Stimulated activated CD4-positive, alpha-beta T cell treated with anti-CD3 and anti-CD28 coated beads, Interleukin-2, amount 100 ng/mL, for 48 hours (primary cell): ENCODE results near the gene BIRC5.

Source experiments
- DNase-seq, 2 donors: peaks; one replicate each; pipeline ENCODE4 v3.0.0-alpha.2; 2020

BIRC5 gene

DNA sequence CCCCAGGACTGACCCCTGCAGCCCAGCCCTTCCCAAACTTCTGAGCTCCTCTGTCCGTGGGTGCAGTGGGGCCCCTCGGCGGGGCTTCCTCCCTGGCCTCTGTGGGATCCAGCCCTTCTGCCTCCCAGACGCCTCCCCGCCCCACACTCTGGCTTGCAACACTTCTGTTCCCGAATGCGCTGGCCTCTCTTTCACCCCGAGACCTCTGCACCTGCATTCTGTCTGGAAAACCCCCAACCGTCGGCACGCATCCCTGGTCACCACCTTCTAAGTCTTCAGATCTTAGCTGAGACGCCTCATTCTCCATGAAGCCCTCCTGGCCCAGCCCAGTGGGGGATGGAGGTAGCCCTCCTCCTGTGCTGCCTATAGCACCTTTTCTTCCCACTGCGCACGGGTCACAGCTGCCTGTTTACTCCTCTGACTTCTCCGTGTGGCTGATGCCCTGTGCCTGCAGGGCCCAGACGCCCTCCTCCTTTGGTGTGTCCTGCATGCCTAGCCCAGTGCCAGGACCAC lies 43.8 kb downstream of the BIRC5 start:
- DNase-seq = no peak

DNA sequence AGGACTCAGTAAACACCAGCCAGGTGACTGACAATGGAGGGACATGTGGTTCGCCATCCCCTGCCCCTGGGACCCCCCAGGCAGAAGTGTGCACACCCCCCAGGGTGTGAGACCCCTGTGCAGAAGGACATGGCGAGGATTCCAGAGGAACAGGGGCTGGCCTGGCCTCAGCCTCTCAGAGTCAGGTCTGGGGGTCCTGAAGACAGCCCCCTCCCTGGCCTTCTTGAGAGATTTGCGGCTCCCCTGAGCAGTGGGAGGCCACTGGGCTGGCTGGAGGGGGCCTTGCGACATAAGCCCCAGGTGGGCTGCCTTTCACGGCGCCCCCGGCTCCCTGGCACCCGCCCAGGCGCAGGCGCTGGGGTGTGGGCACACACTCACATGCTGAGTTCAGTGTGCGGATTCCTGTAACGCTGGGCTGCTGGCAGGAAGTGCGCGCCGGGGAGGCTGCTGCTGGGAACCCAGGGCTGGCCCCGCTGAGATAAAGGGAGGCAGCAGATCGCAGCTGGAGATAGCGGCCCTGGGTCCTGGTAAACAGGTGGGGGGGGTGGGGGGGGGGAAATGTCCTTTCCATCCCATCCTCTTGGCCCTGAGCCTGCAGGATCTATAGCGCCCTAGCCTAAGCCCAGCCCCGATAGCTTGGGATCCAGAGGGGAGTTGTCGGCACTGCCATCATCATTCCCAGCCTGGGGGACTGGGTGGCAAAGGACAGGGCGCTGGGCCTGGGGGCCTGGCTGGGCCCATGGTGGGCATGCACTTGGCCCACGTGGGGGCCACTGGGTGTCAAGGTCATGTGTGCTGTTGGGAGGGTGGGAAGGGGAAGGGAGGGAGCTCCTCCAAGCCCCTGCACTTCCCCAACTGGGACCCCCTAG lies 44.5 kb downstream of the BIRC5 start:
- DNase-seq = peak; percentile 61 to 70

DNA sequence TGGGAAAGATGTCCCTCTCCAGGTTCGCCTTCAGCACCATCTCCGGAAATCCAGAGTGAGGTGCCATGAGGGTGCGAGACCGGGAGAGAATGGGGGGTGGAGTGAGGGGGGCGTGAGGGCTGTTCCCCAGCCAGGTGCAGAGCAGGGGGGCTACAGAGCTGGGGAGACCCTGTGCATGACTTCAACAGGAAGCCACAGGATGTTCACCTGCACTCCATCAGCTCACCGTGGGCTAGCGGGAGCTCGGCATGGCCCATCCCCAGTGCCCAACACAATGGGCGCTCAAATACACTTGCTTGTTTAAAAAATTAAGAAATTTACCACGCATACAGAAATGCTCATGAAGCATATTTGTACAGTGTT lies 45.1 kb downstream of the BIRC5 start:
- DNase-seq = no peak

DNA sequence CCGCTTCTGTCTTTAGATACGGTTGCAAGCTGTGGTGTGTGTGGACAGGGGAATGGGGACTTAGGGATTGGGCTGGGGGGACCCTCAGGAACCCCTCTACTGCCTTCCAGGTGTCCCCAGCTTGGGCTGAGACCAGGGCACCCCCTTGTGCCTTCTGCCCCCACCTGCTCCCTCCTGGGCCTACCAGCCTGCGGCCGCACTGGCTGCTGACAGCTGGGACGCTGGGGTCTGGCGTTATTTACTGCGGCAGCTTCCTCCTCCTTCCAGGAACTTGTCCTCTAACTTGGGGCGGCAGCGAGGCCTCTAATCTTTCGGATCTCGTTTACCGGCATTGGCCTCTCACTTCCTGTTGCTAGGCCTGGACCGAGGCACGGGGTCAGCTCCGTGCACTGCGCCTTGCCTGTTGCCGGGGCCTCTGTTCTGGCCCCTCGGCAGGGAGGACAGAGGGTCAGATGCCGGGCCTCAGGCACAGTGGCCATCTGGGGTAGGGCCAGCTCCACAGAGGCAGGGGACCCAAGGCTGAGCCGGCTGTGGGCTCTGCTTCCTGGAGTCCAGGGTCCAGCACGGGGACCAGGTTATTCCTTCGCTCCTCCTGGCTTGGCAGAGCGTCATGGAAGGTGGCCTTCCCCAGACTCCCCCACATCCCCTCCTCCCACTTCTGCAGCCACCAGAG lies 49.1 kb downstream of the BIRC5 start:
- no peak for DNase-seq

DNA sequence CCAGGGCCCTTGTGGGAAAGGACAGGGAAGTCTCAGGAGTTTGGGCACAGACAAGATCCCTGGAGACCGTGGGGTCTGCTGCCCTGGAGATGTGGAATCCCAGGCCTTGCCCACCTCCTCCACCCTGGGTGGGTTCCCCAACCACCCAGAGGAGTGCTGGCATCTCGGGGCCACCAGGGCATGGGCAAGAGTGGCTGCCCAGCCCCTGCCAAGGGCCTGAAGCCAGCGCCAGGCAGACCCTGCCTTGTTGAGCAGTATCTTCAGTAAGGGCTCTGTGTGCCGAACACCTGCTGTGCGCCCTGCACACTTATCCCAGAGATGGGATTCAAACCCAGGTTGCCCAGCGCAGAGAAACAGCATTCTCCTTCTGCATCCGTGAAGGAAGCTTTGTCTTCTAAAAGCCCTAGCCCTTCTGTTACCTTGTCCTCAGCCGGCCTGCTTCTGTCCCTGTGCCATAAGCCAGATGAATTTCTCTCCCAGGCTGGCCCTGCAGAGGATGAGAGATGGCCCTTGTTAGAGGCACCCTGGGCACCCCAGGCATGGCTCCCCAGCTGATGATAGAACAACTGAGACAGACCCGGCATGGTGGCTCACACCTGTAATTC lies 49.8 kb downstream of the BIRC5 start:
- no peak for DNase-seq

DNA sequence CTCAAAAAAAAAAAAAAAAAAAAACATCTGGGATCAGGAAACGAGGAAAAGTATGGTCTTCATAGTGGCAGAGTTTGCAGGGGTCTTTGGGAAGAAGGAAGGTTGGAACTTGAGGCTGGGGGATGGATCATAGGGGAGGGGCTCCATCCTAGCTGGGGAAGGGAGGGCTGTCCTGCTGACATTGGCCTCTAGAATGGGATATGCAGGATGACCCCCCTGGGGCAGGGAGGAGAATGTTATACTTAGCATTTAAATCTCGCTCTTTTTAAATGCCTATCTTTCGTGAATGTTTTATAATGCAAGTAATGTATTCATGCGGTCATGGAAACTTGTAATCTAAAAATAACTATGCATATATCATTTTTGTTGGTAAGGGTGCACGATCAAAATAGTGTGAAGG lies 50.5 kb downstream of the BIRC5 start:
- no peak for DNase-seq

DNA sequence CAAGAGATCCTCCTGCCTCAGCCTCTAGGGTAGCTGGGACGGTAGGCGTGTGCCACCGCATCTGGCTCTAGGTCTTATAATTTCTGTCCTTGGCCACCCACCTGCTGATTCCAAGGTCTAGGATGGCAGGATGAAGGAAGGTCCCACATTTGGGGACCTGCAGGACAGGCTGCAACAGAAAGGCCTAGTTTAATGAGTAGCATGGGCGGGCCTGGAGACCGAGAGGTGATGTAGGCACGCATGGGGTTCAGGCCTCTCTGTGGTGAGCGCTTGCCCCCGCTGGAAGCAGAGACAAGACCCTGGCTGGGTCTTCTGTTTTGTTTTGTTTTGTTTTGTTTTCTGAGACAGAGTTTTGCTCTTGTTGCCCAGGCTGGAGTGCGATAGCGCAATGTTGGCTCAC lies 51.1 kb downstream of the BIRC5 start:
- no peak for DNase-seq

DNA sequence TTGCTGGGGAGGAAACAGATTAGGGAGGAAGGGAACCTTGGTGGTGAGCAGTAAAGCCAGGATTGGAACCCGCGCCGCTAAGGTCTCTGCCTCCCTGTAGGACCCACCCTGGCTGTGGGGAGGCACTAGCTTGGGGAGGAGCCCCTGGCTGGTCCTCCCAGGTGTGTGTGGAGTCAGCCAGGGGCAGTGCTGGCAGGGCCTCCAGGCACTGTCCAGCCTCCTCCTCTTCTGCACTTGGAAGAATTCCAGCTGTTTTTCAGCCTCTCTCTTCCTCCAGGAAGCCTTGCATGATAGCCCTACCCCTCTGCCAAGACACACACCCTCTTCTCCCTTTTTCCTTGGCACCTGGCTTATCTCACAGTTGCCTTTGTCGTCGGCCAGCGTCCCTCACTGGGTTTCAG lies 52.2 kb downstream of the BIRC5 start:
- DNase-seq = no peak

DNA sequence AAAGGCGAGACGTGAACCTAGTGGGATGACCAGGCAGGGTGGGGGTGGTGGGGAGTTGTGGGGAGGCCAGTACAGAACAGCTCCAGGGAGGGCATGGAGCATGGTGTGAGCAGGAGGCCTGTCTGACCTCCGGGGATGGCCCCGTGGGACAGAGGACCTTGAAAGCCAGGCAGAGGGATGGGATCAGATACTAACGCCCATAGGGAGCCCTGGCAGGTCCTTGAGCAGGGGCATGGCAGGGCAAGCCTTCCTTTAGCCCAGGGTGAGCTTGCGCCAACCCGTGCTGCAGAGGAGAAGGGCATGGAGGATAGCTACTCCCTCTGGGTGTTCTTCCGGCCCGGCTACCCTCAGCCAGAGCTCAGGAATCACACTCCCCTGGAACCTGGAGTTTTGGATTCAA lies 52.7 kb downstream of the BIRC5 start:
- no peak for DNase-seq

DNA sequence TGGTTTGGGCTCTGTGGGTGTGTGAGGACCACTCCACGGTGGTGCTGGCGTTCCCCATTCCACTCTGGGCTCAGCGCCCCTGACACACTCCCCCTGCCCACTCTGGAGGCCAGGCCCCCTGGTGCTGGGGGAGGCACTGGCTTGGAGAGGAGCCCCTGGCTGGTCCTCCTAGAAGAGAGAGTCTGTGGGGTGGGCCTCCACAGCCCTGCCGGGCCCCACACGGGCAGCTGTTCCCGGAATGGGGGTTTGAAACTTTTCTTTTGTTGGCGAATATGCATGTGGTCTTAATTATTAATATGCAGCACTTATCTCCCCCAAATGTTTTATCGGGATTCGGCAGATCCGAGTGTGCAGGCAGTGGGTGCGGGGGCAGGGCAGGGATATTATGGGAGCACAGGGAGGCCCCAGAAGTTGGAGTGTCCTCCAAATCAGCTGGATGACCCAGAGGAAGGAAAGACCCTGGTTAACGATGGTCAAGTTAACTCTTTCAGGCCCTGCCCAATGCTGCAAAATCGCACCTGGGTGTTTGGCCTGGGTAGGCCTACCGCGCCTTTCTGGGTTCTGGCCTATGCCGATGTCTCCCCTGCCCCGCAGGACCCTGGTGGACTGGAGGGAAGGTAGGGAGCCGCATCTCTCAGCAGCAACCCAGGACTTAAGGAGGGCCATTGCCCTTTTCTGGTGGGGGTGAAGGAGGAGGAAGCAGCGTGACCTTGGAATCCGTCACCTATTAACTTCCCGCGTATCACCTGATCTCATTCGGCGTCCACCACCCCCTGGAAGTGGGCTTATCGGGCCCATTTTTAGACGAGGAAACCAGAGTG lies 53.4 kb downstream of the BIRC5 start:
- no peak for DNase-seq

DNA sequence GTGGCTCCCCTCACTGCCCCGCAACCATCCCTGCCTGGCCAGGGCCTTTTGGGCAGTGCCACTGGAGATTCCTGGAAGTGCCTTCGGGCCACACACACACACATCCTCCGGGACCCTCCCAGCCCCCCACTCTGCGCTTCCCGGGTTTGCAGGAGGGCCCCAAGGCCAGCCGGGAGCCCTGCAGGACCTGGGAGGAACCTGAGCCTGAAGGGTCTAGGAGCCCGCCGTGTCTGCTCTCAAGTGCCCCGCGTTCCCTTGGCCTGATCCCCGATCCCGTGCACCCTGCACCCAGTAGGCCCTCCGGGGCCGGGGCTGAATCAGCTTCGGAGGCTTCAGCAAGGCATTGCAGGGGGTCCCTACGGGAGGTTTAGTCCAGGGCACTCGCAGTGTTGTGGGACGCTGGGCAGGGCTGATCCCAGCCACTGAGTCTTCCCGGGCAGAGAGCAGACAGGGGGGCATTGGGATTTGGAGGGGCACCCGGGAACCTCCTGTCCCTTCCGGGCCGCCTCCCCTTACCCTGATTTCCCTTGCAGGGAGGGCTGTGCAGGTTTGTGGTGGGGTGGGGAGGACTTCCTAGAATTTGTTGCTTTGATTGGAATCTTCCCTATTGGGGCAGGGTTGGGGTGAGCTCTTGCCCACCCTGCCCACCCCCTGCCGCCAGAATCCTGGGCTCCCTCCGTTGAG lies 54.3 kb downstream of the BIRC5 start:
- no peak for DNase-seq

DNA sequence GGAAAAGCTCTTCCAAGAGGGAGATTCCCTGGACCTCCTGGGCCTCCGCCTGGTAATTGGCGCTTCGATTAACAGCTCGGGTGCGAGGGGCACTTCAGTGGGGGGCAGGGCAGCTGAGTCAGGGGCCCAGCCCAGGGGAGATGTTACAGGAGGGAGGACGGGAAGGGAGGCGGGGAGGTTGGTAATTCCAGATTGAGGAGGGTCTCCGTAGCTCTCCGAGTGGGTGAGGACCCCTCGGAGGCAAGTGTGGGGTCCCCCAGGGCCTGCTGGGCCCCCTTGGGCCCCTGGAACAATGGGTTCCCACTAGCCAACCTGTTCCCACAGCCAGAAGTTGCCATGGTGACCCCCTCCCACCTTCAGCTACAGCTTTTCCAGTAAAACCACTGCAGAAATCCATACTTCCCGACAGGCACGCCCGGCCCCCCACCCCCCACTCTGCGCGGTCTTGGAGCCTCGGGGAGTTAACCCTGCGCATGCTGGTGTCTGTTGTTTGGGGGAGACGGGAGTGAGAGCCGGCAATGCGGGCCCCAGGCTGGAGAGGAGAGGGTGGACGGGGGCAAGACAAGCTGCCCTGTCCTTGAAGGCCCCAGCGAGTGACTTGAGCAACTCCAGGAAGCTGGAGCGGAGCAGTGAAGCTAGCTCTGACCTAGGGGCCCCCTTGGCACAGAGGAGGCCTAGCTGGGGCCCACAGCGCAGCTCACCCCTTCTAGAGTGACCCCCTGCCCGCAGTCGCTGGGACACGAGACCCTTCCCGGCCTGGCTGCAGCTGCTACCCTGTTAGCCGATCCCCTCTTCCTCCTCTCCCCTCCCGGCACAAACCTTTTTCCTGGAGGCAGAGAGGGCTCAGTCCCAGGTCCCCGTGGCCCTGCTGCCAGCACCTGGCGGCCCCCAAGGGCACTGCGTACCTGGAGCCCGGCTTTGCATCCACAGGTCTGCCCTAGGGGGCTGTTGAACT lies 55.2 kb downstream of the BIRC5 start:
- no peak for DNase-seq

DNA sequence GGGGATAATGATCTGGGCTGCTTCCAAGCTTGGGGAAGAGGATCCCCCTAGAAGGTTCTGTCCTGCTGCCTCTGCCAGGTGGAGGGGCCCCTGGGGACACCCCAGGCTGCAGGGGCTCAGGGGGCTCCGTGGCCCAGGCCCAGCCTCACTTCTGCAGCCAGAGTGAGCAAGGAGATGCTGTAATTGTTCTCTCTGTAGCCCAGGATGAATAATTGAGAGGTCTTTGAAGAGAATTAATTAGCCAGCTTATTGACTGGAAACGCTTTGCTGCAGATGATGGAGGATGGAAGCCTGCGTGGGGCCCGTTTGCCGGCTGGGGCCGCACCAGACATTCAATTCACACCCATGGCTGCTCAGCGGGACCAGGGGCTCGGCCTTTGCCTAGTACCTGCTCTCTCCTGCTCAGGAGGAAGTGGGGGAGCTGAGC lies 55.9 kb downstream of the BIRC5 start:
- no peak for DNase-seq

DNA sequence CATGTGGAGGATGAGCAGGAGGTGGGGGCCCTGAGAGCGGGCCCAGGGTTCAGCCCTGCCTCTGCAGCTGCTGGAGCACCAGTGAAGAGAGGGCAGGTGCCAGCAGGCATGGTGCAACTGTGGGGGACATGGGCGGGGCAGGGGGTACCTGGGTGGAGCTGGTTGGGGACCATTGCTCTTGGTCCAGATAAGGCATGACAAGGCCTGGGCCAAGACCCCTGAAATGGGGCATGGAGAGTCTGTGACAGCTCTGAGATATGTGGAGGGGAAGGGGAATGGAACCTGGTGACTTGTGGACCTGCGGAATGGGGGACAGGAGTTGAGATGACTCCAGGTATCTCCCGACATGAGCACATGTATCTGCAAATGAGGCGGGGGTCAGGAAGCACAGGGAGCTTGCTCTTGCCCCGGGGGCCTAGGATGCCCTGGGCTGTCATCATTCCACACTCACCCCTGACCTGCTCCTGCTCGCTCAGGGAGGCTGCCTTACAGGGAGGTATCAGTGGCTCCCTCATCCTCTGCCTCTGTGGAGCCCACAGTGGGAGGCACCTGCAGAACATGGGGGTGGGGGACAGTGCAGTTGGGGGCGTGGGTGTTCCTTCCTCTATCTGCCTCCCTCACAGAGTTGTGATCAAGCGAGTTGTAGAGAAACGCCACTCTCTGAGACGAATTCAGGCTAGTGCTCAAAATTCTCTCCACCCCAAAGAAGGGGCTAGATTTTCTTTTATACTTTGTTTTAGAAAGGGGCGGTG lies 57.5 kb downstream of the BIRC5 start:
- no peak for DNase-seq

DNA sequence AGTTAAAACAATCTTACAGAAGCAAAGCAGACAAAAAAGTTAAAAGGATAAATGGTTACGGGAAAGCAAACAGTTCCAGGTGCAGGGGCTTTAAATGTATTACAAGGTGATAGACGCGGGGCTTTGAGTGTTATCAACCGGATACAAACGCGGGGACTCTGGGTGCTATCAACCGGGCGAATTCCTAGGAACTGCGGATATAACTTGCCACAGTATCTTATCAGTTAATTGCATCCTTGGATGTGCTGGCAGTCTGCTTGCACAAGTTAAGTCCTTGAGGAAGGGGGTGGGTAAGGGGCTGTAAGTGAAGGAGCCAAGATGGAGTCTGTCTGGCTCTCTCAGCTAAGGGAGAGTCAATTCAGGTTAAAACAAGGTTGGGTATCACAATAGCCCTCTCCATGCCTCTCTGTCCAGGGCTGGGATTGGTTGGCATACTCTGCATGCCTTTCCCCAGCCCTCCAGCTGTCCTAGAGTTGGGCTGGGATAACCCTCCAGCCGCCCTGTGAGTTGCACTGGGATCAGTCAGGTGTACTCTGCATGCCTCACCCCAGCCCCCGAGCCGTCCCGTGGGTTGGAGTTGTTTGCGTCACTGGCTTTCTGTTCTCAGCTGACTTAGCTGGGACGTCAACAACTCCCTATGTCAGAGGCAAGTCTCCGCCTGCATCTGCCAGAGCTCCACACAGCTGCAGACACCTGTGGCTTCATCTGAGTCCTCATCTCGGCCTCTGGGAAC lies 58.3 kb downstream of the BIRC5 start:
- peak in 1 of 2 donors; percentile 55 for DNase-seq

DNA sequence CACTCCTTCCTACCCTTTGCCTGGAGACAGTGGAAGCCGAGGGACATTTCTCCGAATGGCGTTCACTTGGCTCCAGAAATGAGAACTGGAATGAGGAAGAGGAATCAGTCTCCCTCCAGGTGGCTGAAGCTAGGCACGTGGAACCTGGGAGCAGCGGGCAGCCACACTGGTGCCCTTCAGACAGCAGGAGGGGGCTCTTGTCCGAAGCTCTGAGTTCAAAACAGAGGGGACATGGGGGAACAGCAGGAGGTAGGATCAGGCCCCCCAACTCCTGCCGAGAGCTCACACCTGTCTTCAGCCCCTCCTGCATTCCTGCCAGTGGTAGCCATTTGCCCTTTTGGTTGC lies 58.8 kb downstream of the BIRC5 start:
- no peak for DNase-seq

DNA sequence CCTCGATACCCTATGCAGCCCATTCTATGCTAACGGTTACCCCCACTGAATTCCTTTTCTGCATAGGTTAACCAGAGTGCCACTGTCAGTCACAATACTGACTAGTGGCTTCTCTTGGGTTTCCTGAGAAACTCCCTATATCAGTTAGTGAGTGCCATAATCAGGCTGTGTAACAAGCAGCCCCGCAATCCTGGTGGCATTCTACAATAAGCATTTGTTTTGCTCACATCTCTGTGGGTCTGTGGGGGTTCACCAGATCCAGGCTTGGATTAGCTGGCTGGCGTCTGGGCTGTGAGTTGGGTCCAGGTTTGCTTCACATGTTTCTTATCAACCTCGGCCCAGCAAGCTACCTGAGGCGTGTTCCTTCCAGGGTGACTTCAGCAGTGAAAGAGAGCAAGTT lies 59.8 kb downstream of the BIRC5 start:
- no peak for DNase-seq
